Globus pallidus (tissue), 1 donor: ENCODE data around the gene DCST1.

Experiments used
- DNase-seq: peaks from one replicate; pipeline ENCODE4 v3.0.0-alpha.2; 2015; ENCODE audit warnings: low spot score

DCST1 gene

GRCh38 chr1:155075535-155075934 lies 41.9 kb downstream of the DCST1 start:
- DNase-seq = no peak

- DNase-seq = no peak
Observed at GRCh38 chr1:155076371-155076770, 42.7 kb downstream of the DCST1 start.

- DNase-seq = no peak
Observed at GRCh38 chr1:155077346-155077745, 43.7 kb downstream of the DCST1 start.

- DNase-seq = no peak
Observed at GRCh38 chr1:155077758-155078445, 44.3 kb downstream of the DCST1 start.

GRCh38 chr1:155078469-155079209 lies 45.0 kb downstream of the DCST1 start, which contains the start of gene EFNA3:
Gene EFNA3, plus strand, starts transcription at chr1:155078837. Its CDS starts 105 bp downstream, at chr1:155078942.
- DNase-seq = no peak

- no peak for DNase-seq
Observed at GRCh38 chr1:155079210-155079486, 45.5 kb downstream of the DCST1 start.

- DNase-seq = no peak
Observed at GRCh38 chr1:155079487-155080311, 46.1 kb downstream of the DCST1 start.

GRCh38 chr1:155080312-155081228 lies 46.9 kb downstream of the DCST1 start:
- DNase-seq = no peak

GRCh38 chr1:155081472-155082300 lies 48.1 kb downstream of the DCST1 start:
- no peak for DNase-seq

GRCh38 chr1:155082301-155083051 lies 48.9 kb downstream of the DCST1 start:
- DNase-seq = no peak

- DNase-seq = no peak
Observed at GRCh38 chr1:155083052-155083541, 49.5 kb downstream of the DCST1 start.

GRCh38 chr1:155083865-155084721 lies 50.5 kb downstream of the DCST1 start:
- no peak for DNase-seq

GRCh38 chr1:155084722-155085503 lies 51.3 kb downstream of the DCST1 start:
- DNase-seq = peak; percentile 95

- DNase-seq = no peak
Observed at GRCh38 chr1:155085504-155086127, 52.0 kb downstream of the DCST1 start.

- peak; percentile 59 for DNase-seq
Observed at GRCh38 chr1:155086128-155086741, 52.6 kb downstream of the DCST1 start.

GRCh38 chr1:155086856-155087535 lies 53.4 kb downstream of the DCST1 start:
- DNase-seq = no peak
